Fibroblast of skin of right biceps (primary cell): ENCODE data around the gene GSTM4.
"Not testable (repeated sequence)": the region's sequence is repeated elsewhere in the genome, so short reads cannot be mapped to it uniquely, and the experiment has no call there.

ENCODE experiments used
- DNase-seq: peaks from one replicate; pipeline ENCODE4 v3.0.0-alpha.2; 2013

Gene GSTM4

DNA sequence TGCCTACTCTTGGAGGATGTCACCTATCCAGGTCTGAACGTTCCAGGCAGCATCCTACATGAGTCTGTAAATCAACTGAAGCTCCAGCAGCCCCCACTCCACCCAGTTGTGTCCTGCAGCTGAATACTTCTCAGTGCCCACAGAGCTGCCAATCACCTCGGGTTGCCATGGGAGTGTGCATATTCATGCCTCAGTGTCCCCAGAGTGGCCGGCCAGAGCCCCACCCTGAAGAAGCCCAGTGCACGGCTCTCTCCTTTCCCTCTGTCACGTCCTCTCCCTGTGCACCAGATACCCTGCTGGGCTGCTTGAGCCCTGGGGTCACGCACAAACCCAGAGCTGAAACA is 16.1 kb upstream of the GSTM4 start:
- no peak for DNase-seq

DNA sequence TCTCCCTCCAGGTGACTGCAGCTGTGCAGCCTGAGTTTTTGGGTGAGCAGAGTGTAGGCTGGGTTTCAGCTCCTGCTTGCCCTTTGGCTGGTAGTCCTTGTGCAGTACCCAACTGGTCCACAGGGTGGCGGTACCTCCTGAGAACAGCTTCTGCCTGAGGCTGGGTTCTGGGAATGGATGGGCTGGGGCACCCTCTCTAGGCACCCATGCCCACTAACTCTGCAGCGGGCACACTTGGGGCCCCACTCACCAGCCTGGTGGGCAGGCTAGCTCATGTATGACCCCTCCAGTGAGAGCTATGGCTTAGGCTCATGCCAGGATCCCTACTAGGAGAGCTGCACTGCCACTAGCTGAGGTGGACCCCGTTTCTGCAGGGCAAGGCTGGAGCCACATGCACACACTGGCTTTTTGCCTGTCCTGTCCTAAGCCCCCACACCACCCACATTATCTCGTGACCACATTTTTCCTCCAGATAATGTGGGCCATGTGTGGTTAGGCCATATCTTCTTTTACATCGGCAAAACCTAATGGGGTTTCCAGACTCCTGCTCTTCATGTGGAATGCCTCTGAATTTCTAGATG is 15.5 kb upstream of the GSTM4 start:
- peak; percentile 56 for DNase-seq

DNA sequence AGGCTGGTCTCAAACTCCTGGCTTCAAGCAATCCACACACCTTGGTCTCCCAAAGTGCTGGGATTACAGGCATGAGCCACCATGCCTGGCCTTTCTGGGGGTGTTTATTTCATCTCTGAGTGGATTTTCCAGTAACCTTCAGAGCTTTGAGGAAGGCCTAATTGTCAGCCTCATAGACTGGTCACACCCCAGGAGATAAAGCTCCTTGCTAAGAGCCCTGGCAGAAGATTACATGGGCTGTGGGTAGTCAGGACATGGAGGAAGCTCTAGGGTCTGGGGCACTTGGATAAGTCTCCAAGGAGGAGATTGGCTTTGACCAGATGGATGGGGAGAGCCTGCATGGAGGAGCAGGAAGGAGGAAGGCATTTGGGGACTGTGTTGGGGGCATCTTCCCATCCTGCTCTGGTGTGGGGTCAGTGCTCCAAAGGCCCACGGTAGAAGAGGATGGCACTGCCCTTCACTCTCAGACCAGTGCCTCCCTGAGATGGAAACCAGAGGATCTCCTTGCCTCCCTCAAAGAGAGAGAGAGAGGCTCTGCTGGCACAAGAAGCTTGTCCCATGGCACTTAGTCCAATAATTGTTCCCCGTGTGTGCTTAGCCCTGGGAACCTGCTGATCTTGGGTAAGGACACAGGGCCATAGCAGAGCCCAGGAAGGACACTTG is 14.7 kb upstream of the GSTM4 start:
- DNase-seq = no peak

DNA sequence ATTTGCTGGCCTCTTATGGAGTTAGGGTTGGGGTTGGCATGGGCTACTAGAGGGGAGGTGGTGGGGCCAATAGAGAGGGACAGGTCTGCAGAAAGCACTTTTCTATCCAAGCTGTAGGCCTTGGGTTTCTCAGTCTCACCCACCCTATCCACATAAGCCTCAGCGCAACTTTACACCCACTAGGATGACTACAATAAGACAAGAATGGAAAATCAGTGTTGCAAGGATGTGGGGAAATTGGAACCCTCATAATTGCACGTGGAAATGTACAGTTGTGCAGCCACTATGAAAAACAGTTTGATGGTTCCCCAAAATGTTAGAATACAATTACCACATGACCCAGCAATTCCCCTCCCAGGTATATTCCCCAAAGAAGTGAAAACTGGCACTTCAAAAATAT is 14.0 kb upstream of the GSTM4 start:
- DNase-seq = no peak

DNA sequence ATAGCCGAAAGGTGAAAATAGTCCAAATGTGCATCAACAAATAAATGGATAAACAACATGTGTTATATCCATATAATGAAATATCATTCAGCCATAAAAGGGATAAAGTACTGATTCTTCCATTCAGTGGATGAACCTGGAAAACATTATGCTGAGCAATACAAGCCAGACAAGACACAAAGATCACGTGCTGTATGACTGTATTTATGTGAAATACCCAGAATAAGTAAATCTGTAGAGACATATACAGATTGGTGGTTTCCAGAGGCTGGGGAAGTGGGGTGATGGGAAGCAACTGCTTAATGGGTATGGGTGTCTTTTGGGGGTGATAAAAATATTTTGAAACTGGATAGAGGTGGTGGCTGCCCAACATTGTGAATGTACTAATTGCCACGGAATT is 13.3 kb upstream of the GSTM4 start:
- no peak for DNase-seq

DNA sequence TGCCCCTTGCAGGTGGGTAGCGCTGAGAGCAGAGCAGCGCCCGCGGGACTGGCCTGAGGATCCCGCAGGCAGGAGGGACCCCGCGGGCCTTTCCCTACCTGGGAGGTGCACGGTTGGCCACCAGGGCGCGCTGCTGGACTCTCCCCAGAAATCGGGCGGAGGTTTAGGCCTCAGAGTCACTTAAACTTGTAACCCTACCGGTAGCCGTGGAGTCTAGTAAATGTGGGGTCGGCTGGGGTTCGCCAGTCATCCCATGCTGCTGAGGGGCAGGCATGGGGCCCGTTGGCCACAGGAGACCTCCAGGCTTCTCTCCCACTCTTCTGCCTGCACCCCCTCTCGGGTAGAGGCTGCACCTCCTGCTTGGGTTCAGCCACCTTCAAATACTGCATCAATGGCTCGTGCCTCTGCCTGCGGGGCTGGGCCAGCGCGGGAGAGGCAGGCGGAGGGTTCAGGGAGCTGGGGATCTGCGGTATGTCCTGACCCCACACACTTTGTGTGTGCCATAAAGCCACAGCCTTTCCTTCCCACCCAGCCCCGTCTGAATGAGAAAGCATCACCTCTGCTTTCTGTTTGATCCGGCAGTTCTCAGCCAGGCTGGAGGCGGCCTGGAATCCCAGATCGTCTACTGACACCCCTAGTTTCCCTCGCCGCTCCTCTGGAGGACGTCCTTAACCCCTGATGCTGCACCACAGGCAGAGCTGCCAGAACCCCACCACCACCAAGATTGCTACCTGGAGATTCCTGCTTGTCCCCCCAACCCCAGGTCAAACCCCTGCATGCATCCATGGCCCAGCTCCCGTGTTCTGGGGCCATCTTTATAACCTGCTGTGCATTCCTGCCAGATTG is 12.3 kb upstream of the GSTM4 start:
- peak; percentile 74 for DNase-seq

DNA sequence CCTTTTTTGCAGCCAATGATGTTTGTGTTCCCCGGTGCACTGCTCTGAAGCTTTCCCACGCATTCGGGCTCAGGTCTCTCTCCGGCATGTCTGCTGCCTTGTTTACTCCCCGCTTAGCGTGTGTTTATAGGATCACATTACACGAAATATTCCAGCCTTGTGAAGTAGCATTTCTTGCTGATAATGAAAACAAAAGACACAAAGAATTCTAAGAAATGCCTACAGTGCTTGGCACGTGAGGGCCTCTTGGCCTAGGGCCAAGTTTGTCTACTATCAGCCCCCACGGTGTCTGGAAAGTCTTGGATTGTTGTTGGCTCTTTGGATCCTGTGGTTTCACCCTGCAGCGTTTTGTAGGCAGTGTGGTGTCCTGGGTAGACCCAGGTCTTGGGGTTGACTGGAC is 11.2 kb upstream of the GSTM4 start:
- no peak for DNase-seq

DNA sequence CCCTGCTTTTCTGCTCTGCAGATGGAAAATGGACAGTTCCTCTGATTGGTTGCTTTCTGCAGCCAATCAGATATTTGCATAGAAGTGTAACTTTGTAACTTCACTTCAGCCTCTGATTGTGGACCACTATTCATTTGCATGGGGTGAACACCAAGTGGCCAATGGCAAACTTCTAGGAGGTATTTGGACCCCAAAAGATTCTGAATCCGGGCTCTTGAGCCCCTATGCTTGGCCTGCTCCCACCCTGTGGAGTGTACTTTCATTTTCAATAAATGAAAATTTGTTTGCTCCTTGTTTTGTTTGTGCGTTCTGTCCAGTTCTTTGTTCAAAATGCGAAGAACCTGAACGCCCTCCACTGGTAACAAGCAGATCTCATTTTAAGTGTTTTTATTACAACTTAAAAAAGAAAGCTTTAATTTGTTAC is 6.4 kb upstream of the GSTM4 start:
- no peak for DNase-seq

DNA sequence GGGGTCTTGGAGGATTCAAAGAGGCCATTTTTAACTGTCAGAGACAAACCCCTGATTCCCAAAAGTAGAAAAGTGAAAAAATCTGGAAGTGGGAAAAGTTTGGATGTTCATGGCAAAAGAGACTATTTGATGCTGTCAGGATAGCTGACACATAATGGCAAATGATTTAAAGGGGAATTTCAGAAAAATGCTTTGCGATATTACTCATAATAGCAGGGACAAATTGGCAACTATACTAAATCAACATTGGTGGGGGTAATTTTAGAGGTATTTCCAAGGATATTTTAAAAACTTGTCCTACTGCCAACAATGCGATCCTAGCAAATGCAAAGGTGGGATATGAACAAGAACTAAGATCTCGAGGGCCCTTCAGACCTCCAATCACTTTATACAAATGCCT is 5.3 kb upstream of the GSTM4 start:
- DNase-seq = peak; percentile 74

DNA sequence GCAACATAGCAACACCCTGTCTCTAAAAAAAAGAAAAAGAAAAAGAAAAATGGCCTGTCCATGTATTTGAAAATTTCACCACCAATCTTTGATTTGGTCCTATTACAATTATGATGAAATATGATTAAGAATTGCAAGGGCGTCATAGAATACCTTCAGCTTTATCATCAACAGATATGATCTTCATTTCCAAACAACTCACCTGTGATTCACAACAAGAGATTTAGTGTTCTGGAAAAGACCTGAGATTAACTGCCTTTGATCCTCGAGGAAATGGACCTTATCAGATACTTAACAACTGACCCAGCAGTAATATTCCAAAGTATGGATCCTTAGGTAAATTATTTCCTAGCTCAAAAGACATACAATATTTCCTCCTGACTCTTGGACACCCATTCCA is 3.5 kb upstream of the GSTM4 start:
- DNase-seq = no peak

DNA sequence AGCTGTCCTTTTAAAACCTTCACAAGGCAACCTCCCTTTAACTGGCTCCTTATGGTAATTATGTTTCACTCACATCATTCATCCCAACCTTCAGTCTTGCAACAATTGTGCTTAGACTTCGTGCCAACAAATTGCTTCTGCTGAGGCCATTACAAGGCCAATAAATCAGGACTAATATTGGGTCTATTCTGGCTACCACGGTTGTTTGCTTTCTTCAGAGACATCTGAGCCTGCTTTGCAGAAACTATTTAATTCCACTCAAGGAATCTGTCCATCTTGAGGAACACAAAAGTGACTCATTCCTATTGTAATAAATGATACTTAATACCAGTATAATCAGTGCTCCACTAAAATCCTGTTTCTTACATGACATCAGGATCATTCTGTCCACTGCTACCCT is 2.6 kb upstream of the GSTM4 start:
- DNase-seq = peak; percentile 35

DNA sequence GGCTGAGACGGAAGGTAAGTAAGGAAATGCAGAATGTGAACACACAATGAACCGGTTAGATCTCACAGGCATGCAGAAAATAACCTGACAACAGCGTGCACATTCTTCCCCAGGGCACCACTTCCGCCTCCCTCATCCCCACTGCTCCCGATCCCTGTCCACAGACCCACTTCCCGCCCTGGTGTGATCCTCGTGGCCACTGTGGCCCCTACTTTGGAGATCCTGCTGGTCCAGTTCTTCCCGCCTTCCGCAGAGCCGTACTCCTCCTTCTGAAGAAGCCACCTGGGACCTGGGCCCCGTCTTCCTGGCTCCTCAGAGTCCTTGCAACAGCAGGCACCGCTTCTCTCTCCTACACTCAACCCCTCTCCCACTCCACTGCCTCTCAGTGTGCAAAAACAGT is 1.4 kb upstream of the GSTM4 start:
- no peak for DNase-seq

DNA sequence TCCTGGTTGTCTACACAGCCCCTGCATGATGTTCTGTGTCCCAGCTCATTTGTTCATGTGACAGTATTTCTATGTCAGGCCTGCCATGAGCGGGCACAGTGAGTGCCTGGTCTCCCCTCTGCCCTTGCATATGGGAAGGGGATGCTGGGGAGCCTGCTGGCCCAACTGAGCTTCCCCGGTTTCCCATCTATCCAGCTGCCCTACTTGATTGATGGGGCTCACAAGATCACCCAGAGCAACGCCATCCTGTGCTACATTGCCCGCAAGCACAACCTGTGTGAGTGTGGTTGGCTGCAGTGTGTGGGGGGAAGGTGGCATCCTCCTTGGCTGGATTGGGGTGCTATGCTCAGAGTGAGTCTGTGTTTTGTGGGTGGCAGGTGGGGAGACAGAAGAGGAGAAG is 1.5 kb downstream of the GSTM4 start:
- no peak for DNase-seq

DNA sequence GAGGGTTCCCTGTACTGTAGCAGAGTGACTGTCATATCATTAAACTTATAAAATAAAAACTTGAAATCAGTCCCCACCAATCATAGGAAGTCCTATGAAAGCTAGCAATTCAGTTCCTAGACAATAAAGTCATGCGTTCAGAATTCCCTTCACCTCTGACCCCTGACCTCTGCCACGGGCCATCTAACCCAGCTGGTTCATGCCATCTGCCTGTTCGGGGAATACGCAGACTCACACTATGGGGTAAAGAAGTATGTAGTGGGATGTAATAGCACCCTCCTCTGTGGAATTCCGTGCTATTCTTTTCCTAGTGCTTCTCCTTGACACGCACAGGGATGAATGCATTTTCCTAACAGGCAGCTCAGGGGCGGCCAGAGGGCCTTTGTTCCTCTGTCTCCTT is 2.1 kb downstream of the GSTM4 start:
- DNase-seq = no peak

DNA sequence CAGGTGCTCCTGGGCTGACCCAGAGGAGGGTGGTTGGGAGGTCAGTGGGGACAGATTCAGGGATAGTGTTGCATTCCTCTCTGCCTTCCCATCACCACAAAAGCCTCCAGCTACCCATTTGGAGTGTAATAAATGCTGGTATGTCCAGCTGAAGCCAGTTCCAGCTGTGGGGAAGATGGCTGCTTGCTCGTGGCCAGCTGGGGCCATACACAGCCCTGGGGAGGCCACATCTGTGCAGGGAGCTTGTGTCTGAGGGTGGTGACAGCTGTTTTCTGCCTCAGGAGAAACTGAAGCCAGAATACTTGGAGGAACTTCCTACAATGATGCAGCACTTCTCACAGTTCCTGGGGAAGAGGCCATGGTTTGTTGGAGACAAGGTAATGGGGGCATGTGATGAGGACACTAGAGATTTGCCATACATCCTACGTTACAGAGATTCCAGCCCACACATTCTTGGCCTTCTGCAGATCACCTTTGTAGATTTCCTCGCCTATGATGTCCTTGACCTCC is 2.7 kb downstream of the GSTM4 start:
- DNase-seq = no peak

DNA sequence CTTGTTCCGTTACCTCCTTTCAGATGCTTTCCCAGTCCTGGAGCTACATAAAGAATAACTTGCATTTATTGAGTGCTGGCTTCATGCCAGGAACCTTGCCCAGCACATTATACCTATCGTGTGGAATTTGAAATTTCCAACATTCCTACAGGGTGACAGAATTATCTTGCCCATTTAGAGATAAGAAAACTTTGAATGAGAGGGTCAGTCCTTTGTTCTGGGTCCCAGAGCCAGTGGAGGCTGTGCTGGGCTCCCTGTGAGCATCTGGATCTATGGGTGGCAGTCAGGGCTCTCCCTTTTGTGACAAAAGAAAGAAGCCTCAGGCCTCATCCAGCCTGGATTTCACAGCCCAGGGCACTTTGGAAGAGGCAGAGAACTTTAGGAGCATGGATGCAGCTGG is 3.2 kb downstream of the GSTM4 start:
- no peak for DNase-seq

DNA sequence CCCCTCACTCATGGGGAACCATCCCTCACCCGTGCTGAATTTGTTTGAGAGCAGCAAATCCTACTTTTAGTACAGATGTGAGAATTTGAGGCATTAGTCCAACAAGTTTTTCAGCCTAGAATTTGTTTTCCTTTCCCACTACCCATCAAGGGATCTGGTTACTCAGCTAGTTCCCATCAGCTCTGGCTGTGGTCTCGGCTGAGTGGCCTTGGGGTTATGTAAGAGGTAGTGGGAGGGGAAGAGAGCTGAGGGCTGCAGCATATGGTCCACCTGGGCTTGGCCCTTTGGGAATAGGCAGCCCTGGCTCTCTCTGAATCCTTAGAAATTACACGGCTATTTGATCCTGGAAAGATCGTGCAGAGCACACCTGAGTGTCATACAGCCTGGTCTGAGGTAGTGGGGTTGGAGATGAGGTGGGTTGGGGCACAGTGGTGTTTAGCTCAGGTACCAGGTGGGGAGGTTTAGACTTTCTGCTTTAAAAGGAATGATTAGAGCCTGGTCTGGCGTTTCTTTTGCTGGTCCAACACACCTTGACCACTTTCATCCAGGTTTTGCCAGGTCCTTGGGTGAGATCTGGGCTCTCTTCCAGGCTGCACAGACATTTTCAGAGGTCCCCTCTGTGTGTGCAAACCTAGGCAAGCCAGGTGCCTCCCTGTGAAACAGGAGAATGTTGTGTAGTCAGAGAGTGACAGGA is 4.2 kb downstream of the GSTM4 start:
- no peak for DNase-seq

DNA sequence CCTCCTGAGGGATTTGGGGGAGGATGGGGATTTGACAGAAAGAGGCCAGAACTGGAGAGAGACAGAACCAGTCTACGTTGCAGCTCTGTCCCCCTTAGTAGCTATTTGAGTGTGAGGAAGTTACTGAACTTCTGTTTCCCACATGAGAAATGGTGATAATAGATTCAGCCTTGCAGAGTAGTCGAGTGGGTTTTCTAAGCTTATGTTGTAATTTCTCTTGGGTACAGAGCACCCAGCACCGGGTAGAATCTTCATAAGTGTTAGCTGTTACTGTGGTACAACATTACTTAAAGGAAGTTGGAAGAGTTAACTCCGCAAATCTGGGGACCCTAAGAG is 4.8 kb downstream of the GSTM4 start:
- not testable (repeated sequence) for DNase-seq

DNA sequence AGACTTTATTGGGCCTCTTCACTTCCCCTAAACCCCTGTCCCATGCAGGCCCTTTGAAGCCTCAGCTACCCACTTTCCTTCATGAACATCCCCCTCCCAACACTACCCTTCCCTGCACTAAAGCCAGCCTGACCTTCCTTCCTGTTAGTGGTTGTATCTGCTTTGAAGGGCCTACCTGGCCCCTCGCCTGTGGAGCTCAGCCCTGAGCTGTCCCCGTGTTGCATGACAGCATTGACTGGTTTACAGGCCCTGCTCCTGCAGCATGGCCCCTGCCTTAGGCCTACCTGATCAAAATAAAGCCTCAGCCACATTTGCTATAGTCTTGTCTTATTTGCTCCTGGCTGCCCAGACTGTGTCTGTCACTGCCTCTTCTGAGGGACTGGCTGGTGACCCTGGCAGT is 5.5 kb downstream of the GSTM4 start:
- no peak for DNase-seq

DNA sequence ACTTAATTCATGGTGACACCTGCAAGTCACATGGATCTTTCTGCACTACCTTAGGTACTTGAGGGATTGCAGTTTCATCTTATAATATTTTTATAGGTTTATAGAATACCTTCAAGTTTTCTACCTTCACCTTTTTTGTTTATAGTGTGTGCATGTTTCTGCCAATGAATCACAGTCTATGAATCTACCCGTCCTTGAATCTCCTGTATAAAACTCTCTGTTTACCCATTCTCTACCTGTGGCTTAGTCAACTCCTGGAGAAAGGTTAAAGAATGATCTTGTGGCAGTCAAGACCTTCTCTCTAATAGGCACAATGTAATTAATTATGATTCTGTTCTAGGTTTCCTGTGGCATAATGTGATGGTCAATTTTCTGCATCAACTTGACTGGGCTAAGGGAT is 8.8 kb downstream of the GSTM4 start:
- no peak for DNase-seq

DNA sequence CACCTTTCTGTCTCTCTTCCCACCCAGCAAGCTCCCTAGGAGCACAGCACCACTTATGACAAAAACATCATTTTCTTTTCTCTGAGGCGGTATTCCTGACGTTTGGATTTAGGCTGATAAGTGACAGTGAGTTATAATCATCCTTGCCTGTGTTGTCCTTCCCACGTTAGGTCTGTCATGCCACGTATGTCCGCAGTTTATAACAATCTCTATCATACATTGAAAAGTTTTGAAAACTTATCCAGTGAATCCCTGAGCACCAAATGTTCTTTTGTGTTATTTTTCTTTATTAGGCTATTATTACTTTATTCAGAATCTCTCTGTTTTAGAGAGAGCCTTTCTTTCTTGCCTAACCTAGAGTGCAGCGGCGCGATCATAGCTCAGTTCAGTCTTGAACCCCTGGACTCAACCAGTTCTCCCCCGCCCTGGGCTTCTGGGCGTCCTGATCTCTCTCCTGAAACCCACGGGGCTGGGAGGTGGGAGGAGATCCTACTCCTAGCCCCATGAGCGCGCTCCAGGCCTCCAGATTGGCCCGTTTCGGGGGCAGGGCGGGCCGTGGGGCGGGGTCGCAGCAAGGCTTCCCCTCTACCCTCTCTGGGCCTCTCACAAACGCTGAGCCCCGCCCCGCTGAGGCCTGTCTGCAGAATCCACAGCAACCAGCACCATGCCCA is 11.7 kb downstream of the GSTM4 start, which contains the start of gene GSTM2:
TSS of gene GSTM2 (plus strand) at position 606 of the 671 bp plus-strand sequence. CDS start at position 665, 59 bp downstream.
- peak; percentile 86 for DNase-seq

DNA sequence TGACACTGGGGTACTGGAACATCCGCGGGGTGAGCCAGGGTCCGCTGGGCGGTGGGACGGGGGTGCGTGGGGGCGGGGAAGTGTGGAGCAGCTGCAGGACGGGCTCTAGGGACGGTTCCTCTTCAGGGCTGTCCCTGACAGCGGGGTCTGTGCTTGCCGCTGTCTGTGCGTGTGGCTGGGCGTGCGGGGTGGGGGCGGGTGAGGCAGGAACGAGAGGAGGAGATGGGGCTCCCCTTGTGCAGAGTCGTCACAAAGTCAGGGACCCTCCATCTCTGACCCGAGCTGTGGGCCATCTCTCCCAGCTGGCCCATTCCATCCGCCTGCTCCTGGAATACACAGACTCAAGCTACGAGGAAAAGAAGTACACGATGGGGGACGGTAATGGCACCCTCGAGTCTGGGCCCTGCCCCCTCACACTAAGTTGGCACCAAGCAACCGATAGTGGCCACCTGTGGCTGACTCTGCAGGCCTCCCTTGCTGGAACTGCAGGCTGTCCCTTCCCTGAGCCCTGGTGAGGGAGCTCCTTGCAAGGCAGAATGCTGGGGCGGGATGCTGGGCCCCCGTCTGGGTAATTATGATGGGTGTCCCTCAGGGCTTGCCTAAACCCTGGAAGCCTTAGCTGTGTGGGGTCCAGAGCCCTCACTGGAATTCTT is 12.3 kb downstream of the GSTM4 start:
- no peak for DNase-seq
